ENCODE results near the gene NR1H4.
"Not testable (repeated sequence)": the region's sequence is repeated elsewhere in the genome, so short reads cannot be mapped to it uniquely, and the experiment has no call there.

NR1H4 gene

DNA sequence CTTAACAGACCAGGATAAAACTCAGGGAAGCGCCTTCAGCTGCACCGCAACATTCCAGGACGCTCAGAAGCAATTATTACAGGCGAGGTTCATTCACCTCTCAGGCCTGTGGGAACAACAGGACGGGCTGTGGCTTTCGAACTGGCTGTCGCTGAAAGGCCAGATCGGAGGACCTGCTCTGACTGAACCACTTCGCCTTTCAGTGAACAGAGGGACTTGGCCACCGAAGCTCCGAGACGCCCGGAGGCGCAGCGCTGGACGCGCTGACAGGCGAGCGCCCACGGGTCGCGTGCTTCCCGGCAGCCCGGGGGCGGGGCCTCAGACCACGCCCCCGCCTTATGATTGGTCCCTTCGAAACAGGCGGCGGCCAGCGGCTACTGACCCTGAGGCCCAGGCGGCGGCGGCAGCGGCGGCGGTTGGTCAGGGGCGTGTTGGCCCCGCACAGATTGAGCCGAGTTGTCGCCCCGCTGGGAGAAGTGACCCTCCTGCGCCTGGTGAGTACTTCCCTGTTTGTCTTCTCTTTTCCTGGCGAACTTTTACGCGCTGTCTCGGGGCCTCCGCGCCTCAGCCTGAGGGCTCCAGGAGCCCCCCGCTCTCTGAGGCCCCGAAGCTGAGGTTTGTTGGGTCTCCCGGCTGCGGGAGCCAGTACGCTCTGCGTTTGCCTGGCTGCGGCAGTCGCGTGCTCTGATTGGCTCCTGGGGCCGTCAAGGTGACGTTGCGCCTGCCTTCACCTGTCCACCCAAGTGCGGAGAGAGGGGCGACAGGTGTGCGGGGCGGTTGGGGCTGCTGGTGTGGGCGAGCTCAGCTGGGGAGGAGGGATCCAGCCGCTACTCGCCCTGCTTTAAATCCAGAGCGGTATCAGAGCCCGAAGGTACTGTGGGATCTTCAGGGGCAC lies 99.9 kb downstream of the NR1H4 start, which contains the start of gene GAS2L3:
TSS of gene GAS2L3 (plus strand) at position 393 of the 895 bp plus-strand sequence. CDS start 21,221 bp downstream, outside the sequence.
- DNase-seq = peak; percentile 53

DNA sequence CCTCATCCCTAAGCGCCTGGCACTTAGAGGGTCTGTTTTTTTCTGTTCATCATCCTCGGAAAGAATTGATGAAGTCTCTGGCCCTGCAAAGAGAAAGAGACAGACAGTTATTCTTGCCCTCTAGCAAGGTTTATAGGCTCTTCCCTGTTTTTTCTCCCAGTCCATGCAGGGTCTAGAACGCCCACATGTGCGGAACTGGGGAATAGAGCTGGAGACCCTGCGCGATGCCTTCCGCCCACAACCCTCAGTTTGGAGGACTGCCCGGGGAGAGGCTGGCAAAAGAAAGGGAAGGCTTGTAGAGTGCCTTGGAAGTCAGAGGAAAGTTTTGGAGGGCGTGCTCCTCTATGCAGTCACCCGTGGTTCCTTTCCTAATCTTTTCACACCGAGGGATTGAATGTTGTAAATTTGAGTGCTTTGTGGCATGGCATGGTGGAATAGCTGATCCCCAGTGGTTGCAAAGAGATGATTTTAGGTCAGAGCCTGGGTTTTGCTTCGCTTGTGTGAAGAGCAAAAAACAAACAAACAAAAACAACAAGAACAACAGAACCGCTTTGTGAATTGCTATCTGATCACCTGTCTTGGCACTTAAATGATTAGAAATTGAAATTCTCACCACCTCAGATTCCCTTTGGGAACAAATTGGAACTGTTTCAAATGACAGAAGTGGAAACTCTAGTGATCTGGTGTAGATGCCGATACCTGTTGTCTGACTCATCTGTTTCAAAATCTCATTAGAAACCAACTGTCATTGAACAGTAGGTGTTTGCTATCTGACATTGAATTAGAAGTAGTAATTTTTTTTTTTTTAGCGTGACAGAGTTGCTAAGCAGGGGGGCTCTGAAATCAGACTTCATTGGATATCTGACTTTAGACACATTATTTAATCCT lies 100.8 kb downstream of the NR1H4 start:
- no peak for DNase-seq

- DNase-seq = no peak
Observed at GRCh38 chr12:100576331-100577036, 102.8 kb downstream of the NR1H4 start.

GRCh38 chr12:100578923-100579322 lies 105.3 kb downstream of the NR1H4 start:
- DNase-seq = no peak

- no peak for DNase-seq
Observed at GRCh38 chr12:100579844-100580243, 106.2 kb downstream of the NR1H4 start.

DNA sequence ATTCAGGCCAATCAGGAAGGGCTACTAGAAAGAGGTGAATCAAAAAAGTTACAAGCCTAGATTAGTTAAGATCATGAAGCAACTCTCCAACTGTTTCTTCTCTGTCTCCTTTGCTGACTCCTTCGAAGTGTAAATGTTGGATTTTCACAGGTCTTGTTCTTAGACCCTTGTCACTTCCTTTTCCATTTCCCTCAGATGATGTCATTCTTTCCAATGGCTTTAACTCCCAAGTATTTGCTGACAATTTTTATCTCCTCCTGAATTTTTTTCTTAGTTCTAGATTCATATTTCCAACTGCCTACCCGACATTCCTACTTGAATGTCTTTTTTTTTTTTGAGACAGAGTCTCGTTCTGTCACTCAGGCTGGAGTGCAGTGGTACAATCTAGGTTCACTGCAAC lies 110.6 kb downstream of the NR1H4 start:
- no peak for DNase-seq

- no peak for DNase-seq
Observed at GRCh38 chr12:100591979-100592378, 118.3 kb downstream of the NR1H4 start.

DNA sequence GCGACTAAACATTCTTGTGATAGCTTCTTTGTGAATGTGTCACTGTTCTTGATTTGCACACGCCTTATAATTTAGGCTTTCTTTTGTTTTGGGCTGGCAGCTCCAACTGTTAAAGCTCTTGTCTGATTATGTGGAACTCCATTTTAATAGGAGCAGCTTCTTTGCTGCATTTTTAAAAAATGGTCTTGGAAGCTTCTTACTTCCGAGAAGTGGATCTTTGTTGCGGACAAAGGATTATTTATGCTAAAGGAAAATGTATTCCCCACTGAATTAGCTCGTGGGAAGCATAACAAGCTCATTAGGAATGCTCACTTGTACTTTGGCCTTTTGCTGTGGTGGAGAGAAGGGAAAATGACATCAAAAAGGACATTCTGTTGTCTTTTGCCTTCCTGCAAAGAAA lies 119.8 kb downstream of the NR1H4 start:
- no peak for DNase-seq

GRCh38 chr12:100601626-100602025 lies 128.0 kb downstream of the NR1H4 start:
- DNase-seq = no peak

GRCh38 chr12:100602997-100603396 lies 129.3 kb downstream of the NR1H4 start:
- DNase-seq = not testable (repeated sequence)

- no peak for DNase-seq
Observed at GRCh38 chr12:100608776-100609175, 135.1 kb downstream of the NR1H4 start.

GRCh38 chr12:100610666-100611430 lies 137.2 kb downstream of the NR1H4 start:
- no peak for DNase-seq

DNA sequence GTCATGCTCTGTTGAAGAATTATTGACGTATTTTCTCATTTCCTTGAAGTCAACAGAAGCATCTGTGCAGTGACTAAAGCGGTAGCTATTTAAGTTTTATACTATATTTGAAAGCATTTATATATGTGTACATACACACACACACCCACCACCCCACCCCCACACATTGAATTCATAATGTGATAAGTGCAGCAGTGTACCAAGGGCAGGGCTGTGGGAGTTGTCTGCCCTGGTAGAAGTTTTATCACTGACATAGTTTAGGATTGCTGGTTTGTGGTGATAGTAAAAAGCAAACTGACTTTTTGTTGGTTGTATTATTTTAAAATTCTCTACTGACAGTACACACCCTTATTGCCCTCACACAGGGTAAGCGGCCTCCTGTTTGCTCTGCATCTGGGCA lies 138.9 kb downstream of the NR1H4 start:
- DNase-seq = no peak

All from stimulated activated CD4-positive, alpha-beta T cell treated with anti-CD3 and anti-CD28 coated beads, Interleukin-4, amount 100 ng/mL, for 1 hour (primary cell).